TTC549 (cell line): ENCODE measurements around the gene PDE6H.

Experiments used
- FAIRE-seq: peaks from 2 replicates; lab custom pipeline; 2012; peaks lifted over from hg19 to GRCh38; lab: Jason Lieb, UNC

The PDE6H gene

GRCh38 chr12:15005064-15005463 lies 32.2 kb downstream of the PDE6H start:
- FAIRE-seq: no peak

- no peak for FAIRE-seq
These were observed 34.7 kb downstream of the PDE6H start for GRCh38 chr12:15007551-15007950.

GRCh38 chr12:15011162-15011561 lies 38.3 kb downstream of the PDE6H start:
- FAIRE-seq: no peak

- FAIRE-seq: no peak
These were observed 40.9 kb downstream of the PDE6H start for GRCh38 chr12:15013634-15014179.

GRCh38 chr12:15014708-15015107 lies 41.9 kb downstream of the PDE6H start:
- no peak for FAIRE-seq

GRCh38 chr12:15015121-15015520 lies 42.3 kb downstream of the PDE6H start:
- no peak for FAIRE-seq

- FAIRE-seq: no peak
These were observed 47.3 kb downstream of the PDE6H start for GRCh38 chr12:15020156-15020555.
